Measurements from ENCODE around the gene ATP8B1.

- TF ChIP-seq PPARA (CRISPR knock-in tag; IDR thresholded peaks at IDR 0.05; ENCODE audit: borderline replicate concordance) (no peak), ESRRG (CRISPR knock-in tag; IDR thresholded peaks at IDR 0.05) (no peak), ZNF8 (CRISPR knock-in tag; IDR thresholded peaks at IDR 0.05) (no peak), TOX (CRISPR knock-in tag; IDR thresholded peaks at IDR 0.05; ENCODE audit: borderline replicate concordance) (no peak), ZNF565 (CRISPR knock-in tag; conservative IDR thresholded peaks at IDR 0.05; ENCODE audit: low read depth) (no peak), ARNTL (CRISPR knock-in tag; IDR thresholded peaks at IDR 0.05; ENCODE audit: borderline replicate concordance, low read depth) (no peak)
Observed at GRCh38 chr18:57670046-57670445, 133.1 kb downstream of the ATP8B1 start.

All from SK-N-SH treated with all-trans-retinoic acid at 6 μM for 48 hours (cell line).